Glutamatergic neuron (in vitro differentiated cells): ENCODE data around the gene SMIM23. TPM values are rescaled to one million over a fixed set of nuclear protein-coding genes. Genes with fewer than 3 reads are reported as not detected.

Experiments used
- DNase-seq: peaks from one replicate; pipeline ENCODE4 v3.0.0; 2022
- H3K27ac Mint-ChIP-seq: one replicate; pipeline ENCODE4 v1.8.0; 2020; ENCODE audit warnings: mild to moderate bottlenecking, mixed read lengths, inconsistent platforms; ENCODE audit not compliant: unreplicated experiment
- H3K27me3 Mint-ChIP-seq: one replicate; pipeline ENCODE4 v1.8.0; 2020; ENCODE audit warnings: mild to moderate bottlenecking, moderate library complexity, mixed read lengths, inconsistent platforms; ENCODE audit not compliant: unreplicated experiment
- H3K36me3 Mint-ChIP-seq: one replicate; pipeline ENCODE4 v1.8.0; 2020; ENCODE audit warnings: mild to moderate bottlenecking, mixed read lengths, inconsistent platforms; ENCODE audit not compliant: unreplicated experiment
- H3K4me1 Mint-ChIP-seq: one replicate; pipeline ENCODE4 v1.8.0; 2020; ENCODE audit warnings: mild to moderate bottlenecking, low read depth, mixed read lengths, inconsistent platforms; ENCODE audit not compliant: unreplicated experiment
- H3K4me3 Mint-ChIP-seq: one replicate; pipeline ENCODE4 v1.8.0; 2020; ENCODE audit warnings: mild to moderate bottlenecking, mixed read lengths, inconsistent platforms; ENCODE audit not compliant: unreplicated experiment
- H3K9me3 Mint-ChIP-seq: one replicate; pipeline ENCODE4 v1.8.0; 2020; ENCODE audit warnings: mild to moderate bottlenecking, moderate library complexity, mixed read lengths, inconsistent platforms; ENCODE audit not compliant: unreplicated experiment
- total RNA-seq: library from RNA; stranded (reverse); fragmentation: NEBNext Ultra II Directional; extraction: Animal tissue kit (Norgen Biotek cat#: 25700); gene quantifications from one replicate; pipeline ENCODE4 v1.2.1, GENCODE V29; 2021; ENCODE audit not compliant: unreplicated experiment
- TF ChIP-seq, protein P1 (sequence below): fragments of 200-600 bp; sonication (generic); IDR thresholded peaks from one replicate; pipeline ENCODE4 v1.5.0; 2021; ENCODE audit not compliant: partially characterized antibody, unreplicated experiment

Gene SMIM23
- total RNA-seq, 1 donor from 2014 or later = not detected

DNA sequence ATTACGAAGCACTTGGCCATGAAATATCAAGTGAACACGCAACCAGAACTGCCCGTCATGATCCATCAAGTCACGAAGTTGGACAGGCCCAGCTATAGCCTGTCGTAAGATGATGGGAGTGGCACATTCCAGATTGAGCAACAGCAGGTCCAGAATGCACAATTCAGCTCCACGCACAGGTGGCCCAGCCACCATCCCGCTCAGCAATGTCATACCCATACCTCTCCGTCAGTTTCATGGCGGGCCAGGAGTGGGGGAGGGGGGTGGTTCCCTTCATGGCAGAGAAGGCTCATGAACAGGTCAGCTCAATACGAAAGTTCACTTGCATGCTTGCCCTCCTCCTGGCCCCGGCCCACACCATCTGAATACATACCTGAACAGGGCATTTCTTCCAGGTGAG is 34.9 kb downstream of the SMIM23 start:
- Mint-ChIP-seq H3K4me1 (no peaks in the 10 kb centered on the region), H3K27me3 (no peaks in the 10 kb centered on the region), H3K9me3 (no peaks in the 10 kb centered on the region), H3K36me3 (no peaks in the 10 kb centered on the region), H3K4me3 (no peak overlapping the region), H3K27ac (no peak overlapping the region)
- no peak for DNase-seq
- TF ChIP-seq, protein P1, sequence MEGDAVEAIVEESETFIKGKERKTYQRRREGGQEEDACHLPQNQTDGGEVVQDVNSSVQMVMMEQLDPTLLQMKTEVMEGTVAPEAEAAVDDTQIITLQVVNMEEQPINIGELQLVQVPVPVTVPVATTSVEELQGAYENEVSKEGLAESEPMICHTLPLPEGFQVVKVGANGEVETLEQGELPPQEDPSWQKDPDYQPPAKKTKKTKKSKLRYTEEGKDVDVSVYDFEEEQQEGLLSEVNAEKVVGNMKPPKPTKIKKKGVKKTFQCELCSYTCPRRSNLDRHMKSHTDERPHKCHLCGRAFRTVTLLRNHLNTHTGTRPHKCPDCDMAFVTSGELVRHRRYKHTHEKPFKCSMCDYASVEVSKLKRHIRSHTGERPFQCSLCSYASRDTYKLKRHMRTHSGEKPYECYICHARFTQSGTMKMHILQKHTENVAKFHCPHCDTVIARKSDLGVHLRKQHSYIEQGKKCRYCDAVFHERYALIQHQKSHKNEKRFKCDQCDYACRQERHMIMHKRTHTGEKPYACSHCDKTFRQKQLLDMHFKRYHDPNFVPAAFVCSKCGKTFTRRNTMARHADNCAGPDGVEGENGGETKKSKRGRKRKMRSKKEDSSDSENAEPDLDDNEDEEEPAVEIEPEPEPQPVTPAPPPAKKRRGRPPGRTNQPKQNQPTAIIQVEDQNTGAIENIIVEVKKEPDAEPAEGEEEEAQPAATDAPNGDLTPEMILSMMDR = no peak

- Mint-ChIP-seq H3K9me3 (no peaks in the 10 kb centered on the region), H3K4me1 (no peaks in the 10 kb centered on the region), H3K27me3 (no peaks in the 10 kb centered on the region), H3K27ac (no peak overlapping the region), H3K36me3 (no peaks in the 10 kb centered on the region), H3K4me3 (no peak overlapping the region)
- DNase-seq = no peak
- TF ChIP-seq, protein P1 = no peak
Observed at GRCh38 chr5:171821286-171821685, 35.7 kb downstream of the SMIM23 start.

GRCh38 chr5:171823269-171823668 is 37.7 kb downstream of the SMIM23 start:
- TF ChIP-seq, protein P1 = no peak
- no peaks in the 10 kb centered on the region for H3K9me3 Mint-ChIP-seq

GRCh38 chr5:171825051-171825450 is 39.4 kb downstream of the SMIM23 start:
- no peak overlapping the region for H3K4me3 Mint-ChIP-seq
- H3K9me3 Mint-ChIP-seq = no peaks in the 10 kb centered on the region
- TF ChIP-seq, protein P1 = no peak
- peaks cover 6% of the 10 kb centered on the region for H3K36me3 Mint-ChIP-seq
- H3K4me1 Mint-ChIP-seq = no peaks in the 10 kb centered on the region
- H3K27ac Mint-ChIP-seq = no peak overlapping the region
- DNase-seq = no peak
- H3K27me3 Mint-ChIP-seq = peaks cover 2% of the 10 kb centered on the region

More at GRCh38 chr5:171823269-171823668, 37.7 kb downstream of the SMIM23 start:
- Mint-ChIP-seq H3K4me1 (no peaks in the 10 kb centered on the region), H3K27me3 (peaks cover 2% of the 10 kb centered on the region), H3K27ac (no peak overlapping the region), H3K4me3 (no peak overlapping the region), H3K36me3 (peaks cover 6% of the 10 kb centered on the region)
- no peak for DNase-seq

- Mint-ChIP-seq H3K27me3 (peaks cover 2% of the 10 kb centered on the region), H3K4me1 (no peaks in the 10 kb centered on the region), H3K9me3 (no peaks in the 10 kb centered on the region), H3K4me3 (no peak overlapping the region), H3K27ac (no peak overlapping the region), H3K36me3 (peaks cover 6% of the 10 kb centered on the region)
- DNase-seq = no peak
- TF ChIP-seq, protein P1 = no peak
Observed at GRCh38 chr5:171826132-171826531, 40.5 kb downstream of the SMIM23 start.
